GM12891 (cell line): ENCODE measurements around the gene B3GNT5.

Experiments used
- DNase-seq: peaks from one replicate; pipeline ENCODE4 v3.0.0; 2011; ENCODE audit warnings: low spot score; ENCODE audit not compliant: insufficient read length
- FAIRE-seq: peaks from 2 replicates; lab custom pipeline; 2011; peaks lifted over from hg19 to GRCh38; lab: Jason Lieb, UNC
- PAX5 ChIP-seq: IDR thresholded peaks from 2 replicates; pipeline ENCODE4 v1.6.1; 2011; ENCODE audit warnings: low read length, moderate library complexity, mild to moderate bottlenecking; ENCODE audit not compliant: insufficient read depth, severe bottlenecking
- POLR2A ChIP-seq: IDR thresholded peaks from 2 replicates; pipeline ENCODE4 v1.6.1; 2011; ENCODE audit warnings: low read depth, low read length, control low read depth
- POLR2AphosphoS5 ChIP-seq: IDR thresholded peaks from 2 replicates; pipeline ENCODE4 v1.6.1; 2011; ENCODE audit warnings: low read depth, low read length, control low read depth
- POU2F2 ChIP-seq: IDR thresholded peaks from 2 replicates; pipeline ENCODE4 v1.6.1; 2011; ENCODE audit warnings: low read depth, mild to moderate bottlenecking, control low read depth, low read length, moderate library complexity
- SPI1 ChIP-seq: IDR thresholded peaks from 2 replicates; pipeline ENCODE4 v1.6.1; 2011; ENCODE audit warnings: low read depth, low read length, control low read depth
- TAF1 ChIP-seq: IDR thresholded peaks from 2 replicates; pipeline ENCODE4 v1.6.1; 2011; ENCODE audit warnings: low read depth, low read length, control low read depth

The B3GNT5 gene

GRCh38 chr3:183283886-183284285 lies 30.8 kb downstream of the B3GNT5 start:
- DNase-seq (no peak), FAIRE-seq (no peak)
- TF ChIP-seq POLR2AphosphoS5 (no peak), SPI1 (no peak), PAX5 (no peak), POU2F2 (no peak), POLR2A (no peak), TAF1 (no peak)

GRCh38 chr3:183284570-183284969 lies 31.5 kb downstream of the B3GNT5 start:
- DNase-seq = no peak
- TF ChIP-seq POU2F2 = no peak
- TF ChIP-seq POLR2AphosphoS5 = no peak
- no peak for TF ChIP-seq TAF1
- TF ChIP-seq POLR2A = no peak
- TF ChIP-seq PAX5 = no peak
- TF ChIP-seq SPI1 = no peak
- no peak for FAIRE-seq

- DNase-seq = no peak
- TF ChIP-seq POU2F2 (no peak), POLR2A (no peak), POLR2AphosphoS5 (no peak), SPI1 (no peak), PAX5 (no peak)
- no peak for FAIRE-seq
Observed at GRCh38 chr3:183285318-183285717, 32.3 kb downstream of the B3GNT5 start.

- FAIRE-seq (peak; percentile 89), DNase-seq (peak; percentile 56)
Observed at GRCh38 chr3:183285828-183286457, 32.9 kb downstream of the B3GNT5 start.

GRCh38 chr3:183287301-183287971 lies 34.4 kb downstream of the B3GNT5 start:
- no peak for FAIRE-seq
- DNase-seq = no peak
- TF ChIP-seq TAF1 (no peak), SPI1 (no peak), POU2F2 (no peak), PAX5 (no peak), POLR2A (no peak), POLR2AphosphoS5 (no peak)

More at GRCh38 chr3:183285828-183286457, 32.9 kb downstream of the B3GNT5 start:
- TF ChIP-seq TAF1 = no peak
- TF ChIP-seq PAX5 = peak; percentile 5
- TF ChIP-seq POLR2A = no peak
- TF ChIP-seq POLR2AphosphoS5 = no peak
- 0 out of 2 replicates have a peak, but pooled peaks have one; percentile 35 for TF ChIP-seq POU2F2
- 0 out of 2 replicates have a peak, but pooled peaks have one; percentile 21 for TF ChIP-seq SPI1

- TF ChIP-seq POLR2AphosphoS5 = no peak
- TF ChIP-seq POU2F2 = no peak
- no peak for TF ChIP-seq SPI1
- no peak for TF ChIP-seq PAX5
- TF ChIP-seq POLR2A = no peak
- no peak for TF ChIP-seq TAF1
- no peak for FAIRE-seq
- DNase-seq = no peak
Observed at GRCh38 chr3:183288117-183288516, 35.1 kb downstream of the B3GNT5 start.

- TF ChIP-seq PAX5 (no peak), POU2F2 (no peak), POLR2A (no peak), SPI1 (no peak), POLR2AphosphoS5 (no peak), TAF1 (no peak)
- FAIRE-seq (no peak), DNase-seq (no peak)
Observed at GRCh38 chr3:183290216-183290615, 37.2 kb downstream of the B3GNT5 start.

- TF ChIP-seq POU2F2 (no peak), SPI1 (no peak), PAX5 (no peak), POLR2AphosphoS5 (no peak), TAF1 (no peak)
- no peak for FAIRE-seq
Observed at GRCh38 chr3:183291497-183292031, 38.5 kb downstream of the B3GNT5 start.

GRCh38 chr3:183293966-183294365 lies 40.9 kb downstream of the B3GNT5 start:
- no peak for TF ChIP-seq POLR2AphosphoS5
- TF ChIP-seq SPI1 = no peak
- TF ChIP-seq PAX5 = no peak
- no peak for TF ChIP-seq TAF1
- TF ChIP-seq POLR2A = no peak
- TF ChIP-seq POU2F2 = no peak

More at GRCh38 chr3:183291497-183292031, 38.5 kb downstream of the B3GNT5 start:
- DNase-seq = no peak

More at GRCh38 chr3:183293966-183294365, 40.9 kb downstream of the B3GNT5 start:
- FAIRE-seq (no peak), DNase-seq (no peak)
